ENCODE data around the gene NMNAT2.

DNA sequence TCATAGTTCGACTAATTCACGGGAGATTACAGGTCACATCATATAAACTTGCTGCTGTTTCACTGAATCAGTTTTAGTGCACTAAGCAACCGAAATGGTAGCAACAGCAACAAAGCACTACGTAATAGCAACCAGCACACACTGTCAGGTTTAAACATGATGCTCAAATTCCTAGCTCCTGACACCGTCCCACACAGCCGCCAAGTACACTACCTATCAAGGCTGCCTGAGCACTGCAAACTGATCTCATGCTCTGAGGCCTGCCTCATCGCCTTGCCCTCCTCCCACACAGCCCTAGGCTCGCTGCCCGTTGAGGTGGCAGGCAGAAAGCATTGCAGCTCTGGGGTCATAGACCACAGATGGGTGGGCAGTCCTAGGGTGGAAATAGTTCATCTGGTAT, 219.7 kb downstream of the NMNAT2 start:
- TF ChIP-seq, protein P1, sequence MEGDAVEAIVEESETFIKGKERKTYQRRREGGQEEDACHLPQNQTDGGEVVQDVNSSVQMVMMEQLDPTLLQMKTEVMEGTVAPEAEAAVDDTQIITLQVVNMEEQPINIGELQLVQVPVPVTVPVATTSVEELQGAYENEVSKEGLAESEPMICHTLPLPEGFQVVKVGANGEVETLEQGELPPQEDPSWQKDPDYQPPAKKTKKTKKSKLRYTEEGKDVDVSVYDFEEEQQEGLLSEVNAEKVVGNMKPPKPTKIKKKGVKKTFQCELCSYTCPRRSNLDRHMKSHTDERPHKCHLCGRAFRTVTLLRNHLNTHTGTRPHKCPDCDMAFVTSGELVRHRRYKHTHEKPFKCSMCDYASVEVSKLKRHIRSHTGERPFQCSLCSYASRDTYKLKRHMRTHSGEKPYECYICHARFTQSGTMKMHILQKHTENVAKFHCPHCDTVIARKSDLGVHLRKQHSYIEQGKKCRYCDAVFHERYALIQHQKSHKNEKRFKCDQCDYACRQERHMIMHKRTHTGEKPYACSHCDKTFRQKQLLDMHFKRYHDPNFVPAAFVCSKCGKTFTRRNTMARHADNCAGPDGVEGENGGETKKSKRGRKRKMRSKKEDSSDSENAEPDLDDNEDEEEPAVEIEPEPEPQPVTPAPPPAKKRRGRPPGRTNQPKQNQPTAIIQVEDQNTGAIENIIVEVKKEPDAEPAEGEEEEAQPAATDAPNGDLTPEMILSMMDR (IDR thresholded peaks at IDR 0.05), result no peak
- TF ChIP-seq POLR2A (IDR thresholded peaks at IDR 0.05) (no peak), POLR2AphosphoS5 (IDR thresholded peaks at IDR 0.05) (peak in 2 of 3 donors; percentile 50 to 58)
